HepG2 (cell line): ENCODE measurements around the gene MMGT1. TPM values are rescaled to one million over a fixed set of nuclear protein-coding genes. Genes with fewer than 3 reads are reported as not detected.

Source experiments
- ATF1 ChIP-seq: IDR thresholded peaks from 2 replicates; pipeline ENCODE4 v1.6.1; 2016; ENCODE audit warnings: mild to moderate bottlenecking, control low read depth
- ERF ChIP-seq: IDR thresholded peaks from 2 replicates; pipeline ENCODE4 v1.6.1; 2018; ENCODE audit warnings: missing biosample characterization, missing genetic modification reagents
- GPN1 ChIP-seq: sonication (generic); formaldehyde crosslinking; IDR thresholded peaks from 2 replicates; pipeline ENCODE4 v1.5.1; 2020; ENCODE audit warnings: missing genetic modification reagents, borderline replicate concordance
- GTF3A ChIP-seq: sonication (generic); formaldehyde crosslinking; conservative IDR thresholded peaks from 2 replicates; pipeline ENCODE4 v1.4.0; 2020; ENCODE audit warnings: mild to moderate bottlenecking, missing genetic modification reagents
- JUND ChIP-seq: sonication (generic); formaldehyde crosslinking; IDR thresholded peaks from 2 replicates; pipeline ENCODE4 v1.8.0; 2022; ENCODE audit warnings: mild to moderate bottlenecking, missing genetic modification reagents
- MEIS1 ChIP-seq: sonication (generic); formaldehyde crosslinking; IDR thresholded peaks from 2 replicates; pipeline ENCODE4 v1.9.0; 2021; ENCODE audit warnings: mild to moderate bottlenecking, missing genetic modification reagents, moderate library complexity, borderline replicate concordance
- NONO ChIP-seq, 2 experiments: fragments of 450-650 bp in 1 of 2; sonication (generic) in 1 of 2; formaldehyde crosslinking in 1 of 2; IDR thresholded peaks in 1 of 2; conservative IDR thresholded peaks in 1 of 2; 2 replicates each; pipeline versions ENCODE4 v1.6.1 to v1.8.0; 2017 to 2022; ENCODE audit warnings: mild to moderate bottlenecking in 1 of 2, missing genetic modification reagents in 1 of 2, moderate library complexity in 1 of 2
- SMYD3 ChIP-seq: sonication (generic); formaldehyde crosslinking; IDR thresholded peaks from 2 replicates; pipeline ENCODE4 v1.8.1; 2023; ENCODE audit warnings: mild to moderate bottlenecking, missing genetic modification reagents
- ZKSCAN1 ChIP-seq: fragments of 150-350 bp; IDR thresholded peaks from 2 replicates; pipeline ENCODE4 v1.6.1; 2014; ENCODE audit warnings: low read length
- ZNF33B ChIP-seq: sonication (generic); formaldehyde crosslinking; IDR thresholded peaks from 2 replicates; pipeline ENCODE4 v1.5.1; 2020; ENCODE audit warnings: mild to moderate bottlenecking, missing genetic modification reagents
- ZNF724P ChIP-seq: sonication (generic); formaldehyde crosslinking; IDR thresholded peaks from 2 replicates; pipeline ENCODE4 v1.8.0; 2022; ENCODE audit warnings: missing genetic modification reagents, borderline replicate concordance
- ZSCAN29 ChIP-seq: sonication (generic); formaldehyde crosslinking; conservative IDR thresholded peaks from 2 replicates; pipeline ENCODE4 v1.4.0; 2020; ENCODE audit warnings: mild to moderate bottlenecking, missing genetic modification reagents
- polyA plus RNA-seq, 8 experiments: library from polyadenylated mRNA; depleted of rRNA in 3 of 8; stranded (reverse) in 7 of 8; unstranded in 1 of 8; fragments of >200 nt; fragmentation: Illumina TruSeq in 4 of 8; extraction: Trizol in 4 of 8; gene quantifications; 2 replicates each; pipeline versions ENCODE4 v1.2.1 to v1.2.3, GENCODE V29; 2011 to 2016; ENCODE audit warnings: low read depth in 4 of 8, missing spikeins in 1 of 8, mixed read lengths in 1 of 8; ENCODE audit not compliant: insufficient read depth in 1 of 8
- total RNA-seq, 5 experiments: library from RNA; depleted of rRNA; stranded (reverse); fragments of >200 nt; fragmentation: Illumina TruSeq; extraction: Trizol; gene quantifications; 2 replicates each; pipeline ENCODE4 v1.2.3, GENCODE V29; 2016; ENCODE audit warnings: low read depth in 1 of 5
- TF ChIP-seq, protein P1 (sequence below): sonication (generic); formaldehyde crosslinking; IDR thresholded peaks from 2 replicates; pipeline ENCODE4 v1.5.0; 2020; ENCODE audit warnings: mild to moderate bottlenecking, missing genetic modification reagents
- TF ChIP-seq, protein P2 (sequence below): sonication (generic); formaldehyde crosslinking; IDR thresholded peaks from 2 replicates; pipeline ENCODE4 v1.4.0; 2020; ENCODE audit warnings: missing genetic modification reagents
- TF ChIP-seq, protein P3 (sequence below): IDR thresholded peaks from 2 replicates; pipeline ENCODE4 v1.6.1; 2016; ENCODE audit warnings: low read depth, control low read depth
- TF ChIP-seq, protein P4 (sequence below): sonication (generic); formaldehyde crosslinking; IDR thresholded peaks from 2 replicates; pipeline ENCODE4 v1.4.0; 2020; ENCODE audit warnings: missing genetic modification reagents, borderline replicate concordance

The MMGT1 gene
- total and polyA plus RNA-seq, 2 of the 13 experiments (the other 11 are each of a cell fraction or from before 2014, with no cell fraction given) = 7.5 to 8.8 TPM

DNA sequence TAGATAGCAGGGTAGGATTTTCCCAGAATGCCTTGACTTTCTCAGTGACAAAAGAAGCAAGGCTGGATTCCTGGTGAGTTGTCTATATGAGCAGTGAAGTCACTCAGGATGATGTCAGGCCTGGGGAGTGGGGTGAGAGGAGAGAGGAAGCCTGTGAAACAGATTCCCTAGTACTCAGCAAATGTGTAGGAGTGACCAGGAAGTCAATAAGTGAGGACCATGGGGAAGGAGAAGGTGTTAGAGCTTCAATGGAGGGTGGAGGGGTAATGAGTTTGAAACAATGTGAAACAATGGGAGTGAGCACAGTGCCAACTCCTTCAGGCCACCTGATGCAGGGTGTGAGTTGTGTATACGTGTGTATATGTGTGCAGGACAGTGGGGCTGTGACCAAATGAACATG lies 9.1 kb upstream of the MMGT1 start (continued):
- TF ChIP-seq ZNF33B (CRISPR knock-in tag) (no peak), JUND (no peak), ZSCAN29 (CRISPR knock-in tag) (no peak), NONO (IDR thresholded peaks at IDR 0.05) (no peak), NONO (CRISPR knock-in tag; conservative IDR thresholded peaks at IDR 0.05) (no peak), ZNF724P (CRISPR knock-in tag) (no peak), ZKSCAN1 (no peak), ATF1 (CRISPR knock-in tag) (no peak), ERF (CRISPR knock-in tag) (no peak), GPN1 (no peak), MEIS1 (CRISPR knock-in tag) (no peak), GTF3A (no peak), SMYD3 (no peak)
- TF ChIP-seq, protein P1, sequence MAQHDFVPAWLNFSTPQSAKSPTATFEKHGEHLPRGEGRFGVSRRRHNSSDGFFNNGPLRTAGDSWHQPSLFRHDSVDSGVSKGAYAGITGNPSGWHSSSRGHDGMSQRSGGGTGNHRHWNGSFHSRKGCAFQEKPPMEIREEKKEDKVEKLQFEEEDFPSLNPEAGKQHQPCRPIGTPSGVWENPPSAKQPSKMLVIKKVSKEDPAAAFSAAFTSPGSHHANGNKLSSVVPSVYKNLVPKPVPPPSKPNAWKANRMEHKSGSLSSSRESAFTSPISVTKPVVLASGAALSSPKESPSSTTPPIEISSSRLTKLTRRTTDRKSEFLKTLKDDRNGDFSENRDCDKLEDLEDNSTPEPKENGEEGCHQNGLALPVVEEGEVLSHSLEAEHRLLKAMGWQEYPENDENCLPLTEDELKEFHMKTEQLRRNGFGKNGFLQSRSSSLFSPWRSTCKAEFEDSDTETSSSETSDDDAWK (CRISPR knock-in tag) = no peak
- TF ChIP-seq, protein P2, sequence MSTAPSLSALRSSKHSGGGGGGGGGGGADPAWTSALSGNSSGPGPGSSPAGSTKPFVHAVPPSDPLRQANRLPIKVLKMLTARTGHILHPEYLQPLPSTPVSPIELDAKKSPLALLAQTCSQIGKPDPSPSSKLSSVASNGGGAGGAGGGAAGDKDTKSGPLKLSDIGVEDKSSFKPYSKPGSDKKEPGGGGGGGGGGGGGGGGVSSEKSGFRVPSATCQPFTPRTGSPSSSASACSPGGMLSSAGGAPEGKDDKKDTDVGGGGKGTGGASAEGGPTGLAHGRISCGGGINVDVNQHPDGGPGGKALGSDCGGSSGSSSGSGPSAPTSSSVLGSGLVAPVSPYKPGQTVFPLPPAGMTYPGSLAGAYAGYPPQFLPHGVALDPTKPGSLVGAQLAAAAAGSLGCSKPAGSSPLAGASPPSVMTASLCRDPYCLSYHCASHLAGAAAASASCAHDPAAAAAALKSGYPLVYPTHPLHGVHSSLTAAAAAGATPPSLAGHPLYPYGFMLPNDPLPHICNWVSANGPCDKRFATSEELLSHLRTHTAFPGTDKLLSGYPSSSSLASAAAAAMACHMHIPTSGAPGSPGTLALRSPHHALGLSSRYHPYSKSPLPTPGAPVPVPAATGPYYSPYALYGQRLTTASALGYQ (CRISPR knock-in tag) = no peak
- TF ChIP-seq, protein P3, sequence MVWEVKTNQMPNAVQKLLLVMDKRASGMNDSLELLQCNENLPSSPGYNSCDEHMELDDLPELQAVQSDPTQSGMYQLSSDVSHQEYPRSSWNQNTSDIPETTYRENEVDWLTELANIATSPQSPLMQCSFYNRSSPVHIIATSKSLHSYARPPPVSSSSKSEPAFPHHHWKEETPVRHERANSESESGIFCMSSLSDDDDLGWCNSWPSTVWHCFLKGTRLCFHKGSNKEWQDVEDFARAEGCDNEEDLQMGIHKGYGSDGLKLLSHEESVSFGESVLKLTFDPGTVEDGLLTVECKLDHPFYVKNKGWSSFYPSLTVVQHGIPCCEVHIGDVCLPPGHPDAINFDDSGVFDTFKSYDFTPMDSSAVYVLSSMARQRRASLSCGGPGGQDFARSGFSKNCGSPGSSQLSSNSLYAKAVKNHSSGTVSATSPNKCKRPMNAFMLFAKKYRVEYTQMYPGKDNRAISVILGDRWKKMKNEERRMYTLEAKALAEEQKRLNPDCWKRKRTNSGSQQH = no peak
- TF ChIP-seq, protein P4, sequence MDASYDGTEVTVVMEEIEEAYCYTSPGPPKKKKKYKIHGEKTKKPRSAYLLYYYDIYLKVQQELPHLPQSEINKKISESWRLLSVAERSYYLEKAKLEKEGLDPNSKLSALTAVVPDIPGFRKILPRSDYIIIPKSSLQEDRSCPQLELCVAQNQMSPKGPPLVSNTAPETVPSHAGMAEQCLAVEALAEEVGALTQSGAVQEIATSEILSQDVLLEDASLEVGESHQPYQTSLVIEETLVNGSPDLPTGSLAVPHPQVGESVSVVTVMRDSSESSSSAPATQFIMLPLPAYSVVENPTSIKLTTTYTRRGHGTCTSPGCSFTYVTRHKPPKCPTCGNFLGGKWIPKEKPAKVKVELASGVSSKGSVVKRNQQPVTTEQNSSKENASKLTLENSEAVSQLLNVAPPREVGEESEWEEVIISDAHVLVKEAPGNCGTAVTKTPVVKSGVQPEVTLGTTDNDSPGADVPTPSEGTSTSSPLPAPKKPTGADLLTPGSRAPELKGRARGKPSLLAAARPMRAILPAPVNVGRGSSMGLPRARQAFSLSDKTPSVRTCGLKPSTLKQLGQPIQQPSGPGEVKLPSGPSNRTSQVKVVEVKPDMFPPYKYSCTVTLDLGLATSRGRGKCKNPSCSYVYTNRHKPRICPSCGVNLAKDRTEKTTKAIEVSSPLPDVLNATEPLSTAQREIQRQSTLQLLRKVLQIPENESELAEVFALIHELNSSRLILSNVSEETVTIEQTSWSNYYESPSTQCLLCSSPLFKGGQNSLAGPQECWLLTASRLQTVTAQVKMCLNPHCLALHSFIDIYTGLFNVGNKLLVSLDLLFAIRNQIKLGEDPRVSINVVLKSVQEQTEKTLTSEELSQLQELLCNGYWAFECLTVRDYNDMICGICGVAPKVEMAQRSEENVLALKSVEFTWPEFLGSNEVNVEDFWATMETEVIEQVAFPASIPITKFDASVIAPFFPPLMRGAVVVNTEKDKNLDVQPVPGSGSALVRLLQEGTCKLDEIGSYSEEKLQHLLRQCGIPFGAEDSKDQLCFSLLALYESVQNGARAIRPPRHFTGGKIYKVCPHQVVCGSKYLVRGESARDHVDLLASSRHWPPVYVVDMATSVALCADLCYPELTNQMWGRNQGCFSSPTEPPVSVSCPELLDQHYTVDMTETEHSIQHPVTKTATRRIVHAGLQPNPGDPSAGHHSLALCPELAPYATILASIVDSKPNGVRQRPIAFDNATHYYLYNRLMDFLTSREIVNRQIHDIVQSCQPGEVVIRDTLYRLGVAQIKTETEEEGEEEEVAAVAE (CRISPR knock-in tag) = no peak
